Spleen (tissue), 11 donors: Measurements from ENCODE around the gene LUC7L. TPM values are rescaled to one million over a fixed set of nuclear protein-coding genes. Genes with fewer than 3 reads are reported as not detected.

Experiments used
- DNase-seq: peaks from one replicate; pipeline ENCODE4 v3.0.0-alpha.2; 2020
- H3K27ac ChIP-seq, 8 donors: fragments of 200-600 bp; sonication (generic) in 7 of 8; 1 replicate in 4 of 8; 2 replicates in 4 of 8; pipeline versions ENCODE4 v1.5.0 to v1.8.0; 2016 to 2021; ENCODE audit warnings: inconsistent platforms in 4 of 8, mild to moderate bottlenecking in 4 of 8, moderate library complexity in 1 of 8
- H3K27me3 ChIP-seq, 7 donors: fragments of 200-600 bp; sonication (generic) in 6 of 7; replicated peaks in 1 of 7; 1 replicate in 4 of 7; 2 replicates in 3 of 7; pipeline versions ENCODE4 v1.5.0 to v1.8.0; 2016 to 2021; ENCODE audit warnings: inconsistent platforms in 3 of 7, mild to moderate bottlenecking in 1 of 7
- H3K36me3 ChIP-seq, 6 donors: fragments of 200-600 bp; sonication (generic) in 5 of 6; 1 replicate in 4 of 6; 2 replicates in 2 of 6; pipeline versions ENCODE4 v1.5.0 to v1.8.0; 2016 to 2021; ENCODE audit warnings: inconsistent platforms in 2 of 6
- H3K4me1 ChIP-seq, 6 donors: fragments of 200-600 bp; sonication (generic) in 5 of 6; 1 replicate in 3 of 6; 2 replicates in 3 of 6; pipeline versions ENCODE4 v1.5.0 to v1.8.0; 2016 to 2021; ENCODE audit warnings: inconsistent platforms in 3 of 6
- H3K4me3 ChIP-seq, 8 donors: fragments of 200-600 bp; sonication (generic) in 7 of 8; 1 replicate in 4 of 8; 2 replicates in 4 of 8; pipeline versions ENCODE4 v1.5.0 to v1.8.0; 2016 to 2021; ENCODE audit warnings: inconsistent platforms in 4 of 8, mild to moderate bottlenecking in 4 of 8, moderate library complexity in 2 of 8
- H3K9me3 ChIP-seq, 8 donors: fragments of 200-600 bp; sonication (generic) in 7 of 8; 1 replicate in 4 of 8; 2 replicates in 4 of 8; pipeline versions ENCODE4 v1.5.0 to v1.8.0; 2016 to 2021; ENCODE audit warnings: inconsistent platforms in 4 of 8
- POLR2A ChIP-seq, 3 donors: fragments of 450-650 bp; IDR thresholded peaks; one replicate each; pipeline ENCODE4 v1.5.1; 2017; ENCODE audit warnings: antibody characterized with exemption in 3 of 3, mild to moderate bottlenecking in 1 of 3
- POLR2AphosphoS5 ChIP-seq, 3 donors: sonication (generic); formaldehyde crosslinking; IDR thresholded peaks; one replicate each; pipeline ENCODE4 v1.5.1; 2017; ENCODE audit warnings: antibody characterized with exemption in 3 of 3
- WGBS, 5 donors: extraction: QIAGEN DNeasy Blood & Tissue Kit in 3 of 5; methylation state at CpG; one replicate each; pipeline versions ENCODE4 v1.1.5 to v1.1.7; 2013 to 2018; 5-methylcytosine and 5-hydroxymethylcytosine counted together
- intact Hi-C: fragments of 100-400 bp; cut with DNase I; formaldehyde crosslinking; loops from one replicate; pipeline ENCODE4 v1.15.0; 2023; ENCODE audit warnings: low total_unique reads
- polyA plus RNA-seq, 3 donors: library from polyadenylated mRNA; stranded (reverse); fragments of 200-250 nt; gene quantifications; one replicate each; pipeline ENCODE4 v1.2.1, GENCODE V29; 2013
- total RNA-seq, 7 donors: library from RNA; depleted of rRNA in 3 of 7; stranded (reverse); fragments of >200 nt in 3 of 7; fragmentation: NEBNext Ultra II Directional in 4 of 7; extraction: Animal tissue kit (Norgen Biotek cat#: 25700) in 4 of 7; gene quantifications; one replicate each; pipeline versions ENCODE4 v1.1.0 to v1.2.1, GENCODE V29; 2016 to 2021
- TF ChIP-seq, protein P1 (sequence below), 11 experiments: fragments of 200-600 bp in 7 of 11; fragments of 450-650 bp in 4 of 11; sonication (generic) in 4 of 11; IDR thresholded peaks in 8 of 11; conservative IDR thresholded peaks in 3 of 11; 1 replicate in 7 of 11; 2 replicates in 4 of 11; pipeline versions ENCODE4 v1.4.0 to v1.8.0; 2016 to 2021; ENCODE audit warnings: antibody characterized with exemption in 11 of 11, inconsistent platforms in 4 of 11, mild to moderate bottlenecking in 1 of 11
- donor health status: healthy with polysubstance abuse.
- donor health status: DM: no; HTN: no; CAD: no; lungs with moderate emphysema.
- donor health status: DM: no; HTN: no; CAD: no.
- donor health status: Bipolar disorder and iron deficiency.
- donor health status: healthy.
- donor health status: DM: no; HTN: no; CAD: no.
- donor health status: DM: yes; HTN: yes; CAD: no.

The LUC7L gene
- total and polyA plus RNA-seq, 10 donors: 76.7 to 318 (median 108) TPM

- Histone ChIP-seq H3K36me3 (peaks cover 3 to 73% (median 17%) of the 10 kb centered on the region in 6 donors), H3K27me3 (no peaks in the 10 kb centered on the region), H3K4me1 (peaks cover 3 to 28% (median 21%) of the 10 kb centered on the region in 6 donors), H3K9me3 (no peaks in the 10 kb centered on the region), H3K4me3 (peak overlapping the region in 4 of 8 donors; percentile 12 to 47 (median 18)), H3K27ac (peak overlapping the region; percentile 67 to 85 (median 82))
- DNase-seq: no peak
- intact Hi-C loops: no loop called here
- whole genome bisulfite sequencing, 5 donors: 29 to 42% (median 31%) methylated on average over 30 of the region's 30 CpGs
- peak in 2 of 3 donors; percentile 27 to 53 for TF ChIP-seq POLR2AphosphoS5 (IDR thresholded peaks at IDR 0.05)
- TF ChIP-seq POLR2A (IDR thresholded peaks at IDR 0.05): no peak
- TF ChIP-seq, protein P1, sequence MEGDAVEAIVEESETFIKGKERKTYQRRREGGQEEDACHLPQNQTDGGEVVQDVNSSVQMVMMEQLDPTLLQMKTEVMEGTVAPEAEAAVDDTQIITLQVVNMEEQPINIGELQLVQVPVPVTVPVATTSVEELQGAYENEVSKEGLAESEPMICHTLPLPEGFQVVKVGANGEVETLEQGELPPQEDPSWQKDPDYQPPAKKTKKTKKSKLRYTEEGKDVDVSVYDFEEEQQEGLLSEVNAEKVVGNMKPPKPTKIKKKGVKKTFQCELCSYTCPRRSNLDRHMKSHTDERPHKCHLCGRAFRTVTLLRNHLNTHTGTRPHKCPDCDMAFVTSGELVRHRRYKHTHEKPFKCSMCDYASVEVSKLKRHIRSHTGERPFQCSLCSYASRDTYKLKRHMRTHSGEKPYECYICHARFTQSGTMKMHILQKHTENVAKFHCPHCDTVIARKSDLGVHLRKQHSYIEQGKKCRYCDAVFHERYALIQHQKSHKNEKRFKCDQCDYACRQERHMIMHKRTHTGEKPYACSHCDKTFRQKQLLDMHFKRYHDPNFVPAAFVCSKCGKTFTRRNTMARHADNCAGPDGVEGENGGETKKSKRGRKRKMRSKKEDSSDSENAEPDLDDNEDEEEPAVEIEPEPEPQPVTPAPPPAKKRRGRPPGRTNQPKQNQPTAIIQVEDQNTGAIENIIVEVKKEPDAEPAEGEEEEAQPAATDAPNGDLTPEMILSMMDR (IDR thresholded peaks at IDR 0.05 in 8 of 11, conservative IDR thresholded peaks at IDR 0.05 in 3 of 11): no peak
These were observed 23.4 kb upstream of the LUC7L start for GRCh38 chr16:252366-253337.

- Histone ChIP-seq H3K27me3 (no peaks in the 10 kb centered on the region), H3K27ac (no peak overlapping the region), H3K4me1 (peaks cover 3 to 28% (median 21%) of the 10 kb centered on the region in 6 donors), H3K4me3 (no peak overlapping the region), H3K9me3 (no peaks in the 10 kb centered on the region), H3K36me3 (peaks cover 3 to 41% (median 7%) of the 10 kb centered on the region in 6 donors)
- no peak for DNase-seq
- WGBS, 5 donors: 89 to 93% (median 92%) methylated on average over 10 to 12 of the region's 12 CpGs
- TF ChIP-seq, protein P1 (IDR thresholded peaks at IDR 0.05 in 8 of 11, conservative IDR thresholded peaks at IDR 0.05 in 3 of 11): no peak
- TF ChIP-seq POLR2AphosphoS5 (IDR thresholded peaks at IDR 0.05) (no peak), POLR2A (IDR thresholded peaks at IDR 0.05) (no peak)
- intact Hi-C loops: no loop called here
These were observed 20.2 kb upstream of the LUC7L start for GRCh38 chr16:249431-249830.

DNA sequence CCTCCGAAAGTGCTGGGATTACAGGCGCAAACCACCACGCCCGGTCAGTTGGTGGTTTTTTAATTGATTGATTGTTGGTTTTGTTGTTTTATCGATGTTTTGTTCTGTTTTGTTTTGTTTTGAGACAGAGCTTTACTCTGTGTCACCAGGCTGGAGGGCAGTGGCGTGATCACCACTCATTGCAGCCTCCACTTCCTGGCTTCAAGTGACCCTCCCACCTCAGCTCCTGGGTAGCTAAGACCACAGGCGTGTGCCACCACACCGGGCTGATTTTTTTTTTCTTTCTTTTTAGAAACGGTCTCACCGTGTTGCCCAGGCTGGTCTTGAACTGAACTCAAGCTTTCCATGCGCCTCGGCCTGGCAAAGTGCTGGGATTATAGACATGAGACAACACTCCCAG lies 17.8 kb upstream of the LUC7L start:
- H3K27me3 ChIP-seq: no peaks in the 10 kb centered on the region
- TF ChIP-seq, protein P1 (IDR thresholded peaks at IDR 0.05 in 8 of 11, conservative IDR thresholded peaks at IDR 0.05 in 3 of 11): no peak
- no peak for TF ChIP-seq POLR2AphosphoS5 (IDR thresholded peaks at IDR 0.05)
- TF ChIP-seq POLR2A (IDR thresholded peaks at IDR 0.05): no peak
- 88 to 94% (median 93%) methylated on average over 12 of the region's 12 CpGs for WGBS, 5 donors
- peaks cover 0 to 33% (median 4%) of the 10 kb centered on the region in 6 donors for H3K36me3 ChIP-seq
- H3K4me3 ChIP-seq: no peak overlapping the region
- intact Hi-C loops: no loop called here
- DNase-seq: no peak
- peaks cover under 1 to 24% (median 5%) of the 10 kb centered on the region in 6 donors for H3K4me1 ChIP-seq
- no peak overlapping the region for H3K27ac ChIP-seq
- H3K9me3 ChIP-seq: no peaks in the 10 kb centered on the region

- WGBS, 5 donors: 79 to 91% (median 85%) methylated on average over 9 of the region's 9 CpGs
- Histone ChIP-seq H3K27ac (no peak overlapping the region), H3K36me3 (peaks cover 0 to 20% (median 1%) of the 10 kb centered on the region in 6 donors), H3K4me1 (peaks cover 0 to 38% (median 13%) of the 10 kb centered on the region in 6 donors), H3K9me3 (no peaks in the 10 kb centered on the region), H3K4me3 (no peak overlapping the region), H3K27me3 (no peaks in the 10 kb centered on the region)
- intact Hi-C loops: no loop called here
- TF ChIP-seq POLR2A (IDR thresholded peaks at IDR 0.05) (no peak), POLR2AphosphoS5 (IDR thresholded peaks at IDR 0.05) (no peak)
- TF ChIP-seq, protein P1 (IDR thresholded peaks at IDR 0.05 in 8 of 11, conservative IDR thresholded peaks at IDR 0.05 in 3 of 11): no peak
- no peak for DNase-seq
These were observed 15.9 kb upstream of the LUC7L start for GRCh38 chr16:245105-245504.
